ENCODE measurements around the gene CTSZ. TPM values are rescaled to one million over a fixed set of nuclear protein-coding genes. Genes with fewer than 3 reads are reported as not detected.

CTSZ gene
- polyA plus RNA-seq, 6 donors from 2014 or later: 15.7 to 39.6 (median 25.4) TPM

- Mint-ChIP-seq H3K27ac (no peak overlapping the region), H3K27me3 (no peaks in the 10 kb centered on the region), H3K9me3 (no peaks in the 10 kb centered on the region), H3K4me1 (peaks cover 0 to 15% (median 10%) of the 10 kb centered on the region in 3 donors), H3K4me3 (peak overlapping the region in 1 of 8 donors; percentile 12), H3K36me3 (no peaks in the 10 kb centered on the region)
- peak; percentile 5 for DNase-seq
- peak in 1 of 2 donors; percentile 51 for ATAC-seq (ENCODE audit: low read depth in 2 of 2)
Measured at GRCh38 chr20:58945965-58946631, 61.0 kb downstream of the CTSZ start.

Other genes with a start within 250 kb of the CTSZ start
- gene GNAS-AS1, start 156.4 kb downstream of the CTSZ start, polyA plus RNA-seq (ENCODE audit: low read depth in 6 of 6): under 1 TPM in 1 of 6 donors, not detected in 5; 0.35 TPM
- 100 to 1,000 TPM; 133 to 298 (median 194) TPM for gene GNAS, start 154.5 kb downstream of the CTSZ start, polyA plus RNA-seq (ENCODE audit: low read depth in 6 of 6)
- gene NELFCD, start 26.0 kb downstream of the CTSZ start, polyA plus RNA-seq (ENCODE audit: low read depth in 6 of 6): 100 to 1,000 TPM in 1 of 6 donors, 10 to 100 TPM in 5; 78.9 to 128 (median 86.2) TPM
- gene TUBB1, start 12.2 kb upstream of the CTSZ start, polyA plus RNA-seq (ENCODE audit: low read depth in 6 of 6): 10 to 100 TPM in 3 of 6 donors, 1 to 10 TPM in 3; 2.5 to 16.4 (median 11.0) TPM
- 100 to 1,000 TPM in 1 of 6 donors, 10 to 100 TPM in 5; 53.9 to 103 (median 75.5) TPM for gene ATP5F1E, start 25.1 kb upstream of the CTSZ start, polyA plus RNA-seq (ENCODE audit: low read depth in 6 of 6)
- gene PRELID3B, start 35.5 kb upstream of the CTSZ start, polyA plus RNA-seq (ENCODE audit: low read depth in 6 of 6): 10 to 100 TPM; 34.1 to 46.0 (median 37.5) TPM
- gene ZNF831, start 156.6 kb upstream of the CTSZ start, polyA plus RNA-seq (ENCODE audit: low read depth in 6 of 6): 1 to 10 TPM in 4 of 6 donors, under 1 TPM in 2; 0.66 to 2.6 (median 2.3) TPM